ENCODE measurements around the gene OLFML1.
"Not testable (repeated sequence)": the region's sequence is repeated elsewhere in the genome, so short reads cannot be mapped to it uniquely, and the experiment has no call there.

Gene OLFML1

GRCh38 chr11:7512525-7513233 is 27.4 kb downstream of the OLFML1 start:
- DNase-seq (ENCODE audit: low read depth, low spot score): no peak

GRCh38 chr11:7513234-7514098 is 28.2 kb downstream of the OLFML1 start, which contains the start of gene PPFIBP2:
TSS of gene PPFIBP2 (plus strand) at chr11:7513999. CDS start at chr11:7549476, 35,477 bp downstream.
- peak; percentile 67 for DNase-seq (ENCODE audit: low read depth, low spot score)

- DNase-seq (ENCODE audit: low read depth, low spot score): no peak
Measured at GRCh38 chr11:7514099-7514591, 28.8 kb downstream of the OLFML1 start.

GRCh38 chr11:7515447-7515886 is 30.2 kb downstream of the OLFML1 start:
- no peak for DNase-seq (ENCODE audit: low read depth, low spot score)

DNA sequence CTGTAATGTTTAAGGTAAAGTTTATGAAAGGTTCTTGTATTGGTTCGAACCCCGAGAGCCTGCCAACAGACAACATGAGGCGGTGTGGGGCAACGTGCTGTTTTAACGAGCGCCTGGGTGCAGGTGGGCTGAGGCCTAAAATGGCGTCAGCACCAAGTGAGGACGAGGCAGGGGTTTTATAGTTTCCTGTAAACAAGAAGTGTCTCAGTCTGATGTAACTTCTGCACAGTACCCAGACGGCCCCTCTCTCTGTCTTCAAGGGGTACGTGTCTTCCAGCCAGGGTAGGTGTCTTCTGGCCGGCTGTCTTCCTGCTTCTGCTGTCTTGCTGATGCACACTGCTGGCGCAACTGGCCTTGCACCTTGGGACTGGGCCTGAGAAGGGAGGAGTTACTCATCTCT is 31.2 kb downstream of the OLFML1 start:
- no peak for DNase-seq (ENCODE audit: low read depth, low spot score)

- DNase-seq (ENCODE audit: low read depth, low spot score): not testable (repeated sequence)
Measured at GRCh38 chr11:7517743-7518142, 32.4 kb downstream of the OLFML1 start.

- no peak for DNase-seq (ENCODE audit: low read depth, low spot score)
Measured at GRCh38 chr11:7518811-7519562, 33.7 kb downstream of the OLFML1 start.

- no peak for DNase-seq (ENCODE audit: low read depth, low spot score)
Measured at GRCh38 chr11:7520011-7520942, 35.0 kb downstream of the OLFML1 start.

- DNase-seq (ENCODE audit: low read depth, low spot score): no peak
Measured at GRCh38 chr11:7520981-7521487, 35.7 kb downstream of the OLFML1 start.

- no peak for DNase-seq (ENCODE audit: low read depth, low spot score)
Measured at GRCh38 chr11:7522121-7522520, 36.8 kb downstream of the OLFML1 start.

GRCh38 chr11:7522546-7522945 is 37.2 kb downstream of the OLFML1 start:
- DNase-seq (ENCODE audit: low read depth, low spot score): no peak

DNA sequence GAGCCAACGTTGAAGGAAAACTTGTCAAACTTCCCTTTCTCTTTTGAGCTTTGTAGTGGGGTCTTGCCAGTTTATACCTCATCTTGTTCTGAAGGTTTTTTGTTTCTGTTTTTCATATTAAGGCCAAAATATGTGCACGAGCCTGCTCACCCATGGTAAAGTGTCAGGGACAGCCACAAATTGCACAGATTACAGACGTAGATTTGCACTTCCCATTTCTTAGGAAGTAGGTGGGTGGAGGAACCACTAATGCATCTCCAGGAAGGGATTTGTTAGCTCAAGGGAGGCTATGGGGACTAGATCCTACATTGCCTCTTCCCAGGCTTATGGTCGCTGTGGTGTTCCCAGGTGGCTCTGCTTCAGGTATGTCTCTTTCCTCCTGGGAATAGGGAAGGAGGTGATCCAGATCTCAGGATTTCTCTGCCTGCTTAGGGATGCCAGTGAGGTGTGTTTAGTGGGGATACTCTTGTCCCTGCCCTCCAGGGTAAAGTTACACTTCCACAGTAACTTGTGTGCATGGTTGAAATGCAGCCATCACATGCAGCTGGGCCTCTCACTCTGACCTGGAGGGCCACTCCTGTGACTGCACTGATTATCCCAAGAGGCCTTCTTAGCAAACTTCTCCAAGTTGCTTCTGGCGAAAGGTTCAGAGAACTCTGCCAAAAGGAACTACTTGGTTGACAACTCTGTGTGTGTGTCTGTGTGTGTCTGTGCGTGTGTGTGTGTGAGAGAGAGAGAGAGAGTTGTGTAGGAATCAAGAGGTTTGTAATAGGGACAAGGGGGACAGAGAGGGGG is 38.3 kb downstream of the OLFML1 start:
- DNase-seq (ENCODE audit: low read depth, low spot score): no peak

DNA sequence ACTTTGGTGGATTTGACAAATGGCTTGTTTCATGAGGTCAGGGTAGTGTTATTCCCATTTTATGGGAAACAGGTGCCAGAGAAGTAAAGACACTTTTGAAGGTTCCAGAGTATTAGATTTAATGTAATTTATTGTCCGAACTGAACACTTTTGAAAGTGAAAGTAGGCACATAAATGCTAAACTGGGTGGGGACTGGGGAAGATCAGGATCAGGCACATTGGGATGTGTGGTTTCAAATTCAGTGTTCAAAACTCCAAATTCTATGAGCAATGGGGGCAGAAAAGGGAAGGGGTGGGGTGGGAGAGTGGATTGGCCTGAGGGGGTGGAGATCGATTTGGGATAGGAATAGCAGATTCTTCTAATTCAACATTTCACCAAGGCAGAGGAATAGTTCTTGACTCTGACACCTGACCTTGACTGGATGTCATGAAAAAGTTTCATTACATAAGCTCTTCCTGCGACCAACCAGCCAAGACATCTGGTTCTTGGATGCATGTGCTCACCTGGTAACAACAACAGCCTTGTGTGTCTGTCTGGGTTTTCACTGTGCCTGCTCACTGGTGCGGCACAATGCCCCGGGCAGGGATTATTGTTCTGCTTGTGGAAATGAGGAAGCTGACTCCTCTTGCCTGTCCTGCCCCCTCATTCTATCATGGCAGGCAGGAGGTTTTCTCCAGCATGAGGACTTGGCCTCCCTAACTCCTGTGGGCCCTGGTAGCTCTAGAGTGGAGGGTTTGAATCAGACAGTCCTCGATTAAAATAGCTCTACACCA is 39.3 kb downstream of the OLFML1 start:
- no peak for DNase-seq (ENCODE audit: low read depth, low spot score)

DNA sequence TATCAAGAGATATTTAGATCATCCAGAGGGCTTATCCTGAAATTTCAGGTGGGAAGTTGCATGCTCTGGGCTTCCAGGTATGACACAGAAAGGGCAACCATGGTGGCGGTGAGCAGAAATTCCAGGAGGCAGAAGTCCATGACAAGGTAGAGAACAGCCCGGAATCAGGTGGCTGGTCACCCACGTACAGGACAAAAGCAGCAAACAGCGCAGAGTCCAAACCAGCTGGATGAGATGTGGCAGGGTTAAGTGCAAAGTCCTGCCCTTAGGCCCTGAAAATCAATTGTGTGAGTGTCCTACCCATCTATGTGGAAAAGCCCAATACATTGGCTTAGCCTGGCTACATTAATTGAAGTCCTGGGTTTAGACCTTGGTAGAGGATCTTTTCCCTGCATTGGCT is 40.1 kb downstream of the OLFML1 start:
- DNase-seq (ENCODE audit: low read depth, low spot score): no peak

DNA sequence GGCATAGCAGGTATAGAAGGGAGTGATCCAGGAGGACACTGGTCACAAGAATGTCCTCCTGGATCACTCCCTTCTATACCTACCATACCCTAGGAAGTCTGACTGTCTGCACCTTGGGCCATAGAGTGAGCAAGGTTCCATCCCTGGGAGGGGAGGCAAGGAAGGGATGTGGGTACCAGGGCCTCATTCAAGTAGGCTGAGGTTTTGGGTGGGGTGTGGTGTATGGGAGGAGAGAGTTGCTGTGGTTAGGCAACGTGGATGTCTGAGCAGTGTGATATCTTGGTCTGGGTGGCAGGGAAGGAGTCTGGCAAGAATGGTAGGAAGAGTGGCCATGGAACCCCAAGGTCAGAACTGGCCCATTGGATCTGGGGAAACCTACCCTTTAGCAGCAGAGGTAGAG is 41.7 kb downstream of the OLFML1 start:
- no peak for DNase-seq (ENCODE audit: low read depth, low spot score)

- DNase-seq (ENCODE audit: low read depth, low spot score): no peak
Measured at GRCh38 chr11:7528514-7529049, 43.3 kb downstream of the OLFML1 start.

DNA sequence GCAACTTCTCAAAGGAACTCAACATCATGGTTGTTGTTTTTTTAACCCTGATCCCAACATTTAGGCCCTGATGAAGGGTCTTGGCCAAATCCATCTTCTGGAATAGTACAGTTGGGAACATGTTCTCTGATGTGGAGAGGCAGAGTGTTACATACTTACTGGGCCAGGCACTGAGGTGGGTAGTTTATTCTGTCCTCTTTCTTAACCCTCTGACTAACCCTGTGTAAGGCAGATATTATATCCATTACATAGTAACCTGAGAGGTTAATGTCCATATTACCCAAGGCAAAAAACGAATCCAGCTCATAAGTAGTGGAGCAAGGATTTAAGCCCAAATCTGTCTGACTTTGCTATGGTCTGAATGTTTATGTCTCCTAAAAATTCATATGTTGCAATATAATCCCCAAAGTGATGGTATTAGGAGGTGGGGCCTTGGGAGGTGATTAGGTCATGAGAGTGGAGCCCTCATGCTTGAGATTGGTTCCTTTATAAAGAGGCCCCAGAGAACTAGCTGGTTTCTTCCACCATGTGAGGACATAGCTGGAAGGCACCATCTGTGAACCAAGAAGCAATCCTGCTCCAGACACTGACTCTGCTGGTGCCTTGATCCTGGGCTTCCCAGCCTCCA is 44.8 kb downstream of the OLFML1 start:
- DNase-seq (ENCODE audit: low read depth, low spot score): no peak

DNA sequence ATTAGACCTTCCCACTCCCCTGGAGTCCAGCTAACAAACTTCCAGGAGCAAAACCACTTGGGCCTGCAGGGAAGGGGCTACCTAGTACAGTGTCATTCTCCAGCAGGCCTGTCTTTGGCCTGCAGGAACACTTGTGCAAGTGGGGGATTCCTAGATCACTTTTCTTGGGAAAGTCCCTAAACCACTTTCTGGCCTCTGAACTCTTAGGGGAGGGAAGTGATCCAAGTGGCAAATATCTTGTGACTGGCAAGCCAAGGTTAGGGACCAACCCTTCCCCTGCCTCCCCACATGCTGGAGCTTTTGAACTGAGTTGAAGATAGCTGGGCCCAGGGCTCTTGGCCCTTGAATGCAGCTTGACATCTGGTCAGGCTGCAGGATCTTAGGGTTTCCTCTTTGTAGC is 45.7 kb downstream of the OLFML1 start:
- no peak for DNase-seq (ENCODE audit: low read depth, low spot score)
